IMR-90 (cell line): Measurements from ENCODE around the gene SLC6A2. TPM values are rescaled to one million over a fixed set of nuclear protein-coding genes. Genes with fewer than 3 reads are reported as not detected.

Experiments
- ATAC-seq: fragments of 200-7000 bp; cut with Tn5 transposase; 2 replicates; pipeline ENCODE4 v1.9.1; 2020; ENCODE audit warnings: low read depth, mild to moderate bottlenecking, moderate library complexity
- BruUV-seq: library from RNA; stranded (reverse); fragments of 400-500 nt; replicated peaks from 2 replicates; lab custom pipeline; 2021; lab: Mats Ljungman, UMichigan
- CTCF ChIA-PET: fragments of 300-600 bp; formaldehyde crosslinking; extraction: SDS; loops from one replicate; lab custom pipeline; 2021; ENCODE audit warnings: antibody characterized with exemption; lab: Yijun Ruan, JAX
- POLR2A ChIA-PET: fragments of 300-600 bp; sonication (Branson Sonifier 250); formaldehyde crosslinking; loops from one replicate; lab custom pipeline; 2022; ENCODE audit warnings: antibody characterized with exemption; ENCODE audit not compliant: unreplicated experiment; lab: Charles Lee
- DNase-seq: peaks from one replicate; pipeline ENCODE4 v3.0.0; 2013
- H2AFZ ChIP-seq: replicated peaks from 2 replicates; pipeline ENCODE3; 2013; ENCODE audit warnings: low read length, mild to moderate bottlenecking; ENCODE audit not compliant: poor library complexity
- H2AK5ac ChIP-seq: 2 replicates; pipeline ENCODE4 v1.6.1; 2013; ENCODE audit warnings: low read depth, low read length, inconsistent platforms
- H2AK9ac ChIP-seq: replicated peaks from 2 replicates; pipeline ENCODE3; 2013; ENCODE audit warnings: mild to moderate bottlenecking, low read depth, low read length, moderate library complexity; ENCODE audit not compliant: poor library complexity
- H2BK120ac ChIP-seq: 2 replicates; pipeline ENCODE4 v1.6.1; 2013; ENCODE audit warnings: low read depth, low read length, inconsistent platforms
- H2BK15ac ChIP-seq: 3 replicates; pipeline ENCODE4 v1.6.1; 2013; ENCODE audit warnings: low read depth, low read length, inconsistent platforms
- H2BK20ac ChIP-seq: 2 replicates; pipeline ENCODE4 v1.6.1; 2013; ENCODE audit warnings: low read depth, mild to moderate bottlenecking, inconsistent platforms, low read length, moderate library complexity
- H2BK5ac ChIP-seq: 2 replicates; pipeline ENCODE4 v1.6.1; 2013; ENCODE audit warnings: mild to moderate bottlenecking, low read depth, low read length, inconsistent platforms; ENCODE audit not compliant: poor library complexity, severe bottlenecking
- H3K14ac ChIP-seq: replicated peaks from 2 replicates; pipeline ENCODE4 v1.6.1; 2013; ENCODE audit warnings: low read depth, low read length, inconsistent platforms
- H3K18ac ChIP-seq: 2 replicates; pipeline ENCODE4 v1.6.1; 2013; ENCODE audit warnings: low read depth, low read length, control low read depth
- H3K23ac ChIP-seq: 2 replicates; pipeline ENCODE4 v1.6.1; 2013; ENCODE audit warnings: low read depth, low read length, inconsistent platforms
- H3K27ac ChIP-seq: 2 replicates; pipeline ENCODE4 v1.5.1; 2013; ENCODE audit warnings: mild to moderate bottlenecking, control low read depth, low read length; ENCODE audit not compliant: insufficient read depth
- H3K27me3 ChIP-seq: 2 replicates; pipeline ENCODE4 v1.6.1; 2013; ENCODE audit warnings: low read length; ENCODE audit not compliant: control insufficient read depth, insufficient read depth
- H3K36me3 ChIP-seq: 2 replicates; pipeline ENCODE4 v1.6.1; 2013; ENCODE audit warnings: low read length, mixed read lengths; ENCODE audit not compliant: control insufficient read depth, insufficient read depth
- H3K4ac ChIP-seq: 2 replicates; pipeline ENCODE4 v1.6.1; 2013; ENCODE audit warnings: low read depth, low read length, inconsistent platforms
- H3K4me1 ChIP-seq: 2 replicates; pipeline ENCODE4 v1.6.1; 2013; ENCODE audit warnings: low read length, mixed read lengths; ENCODE audit not compliant: control insufficient read depth, insufficient read depth
- H3K4me2 ChIP-seq: 2 replicates; pipeline ENCODE4 v1.6.1; 2013; ENCODE audit warnings: low read depth, mild to moderate bottlenecking, control low read depth, low read length, moderate library complexity
- H3K4me3 ChIP-seq: 2 replicates; pipeline ENCODE4 v1.5.1; 2013; ENCODE audit warnings: low read depth, mild to moderate bottlenecking, control low read depth, low read length, moderate library complexity; ENCODE audit not compliant: insufficient read depth
- H3K56ac ChIP-seq: 2 replicates; pipeline ENCODE4 v1.6.1; 2013; ENCODE audit warnings: low read length, inconsistent platforms; ENCODE audit not compliant: insufficient read depth; ENCODE audit errors: extremely low read depth
- H3K79me1 ChIP-seq, 2 experiments: 2 replicates each; pipeline ENCODE4 v1.6.1; 2013; ENCODE audit warnings: low read length in 2 of 2, inconsistent platforms in 1 of 2, low read depth in 1 of 2
- H3K9ac ChIP-seq: 2 replicates; pipeline ENCODE4 v1.6.1; 2013; ENCODE audit warnings: low read depth, low read length, control low read depth
- H3K9me1 ChIP-seq: 2 replicates; pipeline ENCODE4 v1.6.1; 2013; ENCODE audit warnings: low read length, inconsistent platforms; ENCODE audit not compliant: insufficient read depth
- H3K9me3 ChIP-seq: 2 replicates; pipeline ENCODE4 v1.6.1; 2013; ENCODE audit warnings: low read length; ENCODE audit not compliant: control insufficient read depth, insufficient read depth
- H4K20me1 ChIP-seq: 2 replicates; pipeline ENCODE4 v1.6.1; 2013; ENCODE audit warnings: low read length, inconsistent platforms; ENCODE audit not compliant: insufficient read depth
- H4K5ac ChIP-seq: 2 replicates; pipeline ENCODE4 v1.6.1; 2013; ENCODE audit warnings: mild to moderate bottlenecking, low read depth, low read length, control low read depth
- H4K8ac ChIP-seq, 2 experiments: 2 replicates each; pipeline ENCODE4 v1.6.1; 2013; ENCODE audit warnings: low read depth in 2 of 2, low read length in 2 of 2, control low read depth in 1 of 2, inconsistent platforms in 1 of 2
- H4K91ac ChIP-seq: 2 replicates; pipeline ENCODE4 v1.6.1; 2013; ENCODE audit warnings: low read depth, low read length, inconsistent platforms; ENCODE audit not compliant: insufficient read depth
- CEBPB ChIP-seq: IDR thresholded peaks from 2 replicates; pipeline ENCODE4 v1.6.1; 2012; ENCODE audit warnings: low read depth, low read length, improper control_type of control experiment
- RFX5 ChIP-seq: IDR thresholded peaks from 2 replicates; pipeline ENCODE4 v1.8.0; 2012; ENCODE audit warnings: low read depth, mild to moderate bottlenecking, low read length, moderate library complexity
- dilution Hi-C: fragments of 300-500 bp; cut with HindIII; formaldehyde crosslinking; loops from one replicate; pipeline ENCODE4 v1.14.3; 2018; ENCODE audit warnings: low sequenced_read_pairs; ENCODE audit not compliant: unreplicated experiment
- in situ Hi-C: fragments of 300-500 bp; cut with MboI; formaldehyde crosslinking; loops from 3 replicates; pipeline ENCODE4 v1.14.3; 2019; ENCODE audit warnings: low sequenced_read_pairs, inconsistent platforms, mixed read lengths
- intact Hi-C: fragments of 100-400 bp; cut with micrococcal nuclease; formaldehyde crosslinking; loops from 2 replicates; pipeline ENCODE4 v1.10.0; 2022
- polyA plus RNA-seq, 3 experiments: library from polyadenylated mRNA; depleted of rRNA; stranded (reverse); fragments of >200 nt; gene quantifications; 2 replicates each; pipeline ENCODE4 v1.2.3, GENCODE V29; 2012; ENCODE audit warnings: low replicate concordance in 1 of 3
- total RNA-seq: library from RNA; depleted of rRNA; stranded (reverse); fragments of >200 nt; gene quantifications from 2 replicates; pipeline ENCODE4 v1.2.3, GENCODE V29; 2012

The SLC6A2 gene
- total and polyA plus RNA-seq, 2 of the 4 experiments (the other 2 are of a cell fraction) = not detected

GRCh38 chr16:55647798-55648197 lies 8.0 kb upstream of the SLC6A2 start:
- no peak overlapping the region for H4K91ac ChIP-seq
- no peak overlapping the region for H2AK9ac ChIP-seq
- ChIA-PET CTCF (interaction anchor here (1.8 kb wide), 1 partner anchor 11 kb away, joined by 11 read pairs; no protein-coding TSS in a partner anchor), POLR2A (no interaction called here)
- H4K20me1 ChIP-seq = no peaks in the 10 kb centered on the region
- H3K4ac ChIP-seq = no peak overlapping the region
- H3K9ac ChIP-seq = no peak overlapping the region
- no peaks in the 10 kb centered on the region for H3K9me3 ChIP-seq
- in situ Hi-C loops (loop anchor here (10.0 kb wide), 1 partner anchor 183 kb away; no protein-coding TSS in a partner anchor), intact Hi-C loops (no loop called here), dilution Hi-C loops (no loop called here)
- no peak overlapping the region for H2AFZ ChIP-seq
- H3K27ac ChIP-seq = no peak overlapping the region
- no peak overlapping the region for H2BK20ac ChIP-seq
- H3K79me1 ChIP-seq = no peaks in the 10 kb centered on the region
- TF ChIP-seq CEBPB (no peak), RFX5 (no peak)
- no peaks in the 10 kb centered on the region for H3K9me1 ChIP-seq
- DNase-seq (no peak), ATAC-seq (no peak)
- no peak overlapping the region for H4K5ac ChIP-seq
- no peak overlapping the region for H3K4me3 ChIP-seq
- no peak overlapping the region for H3K14ac ChIP-seq
- no peak overlapping the region for H3K4me2 ChIP-seq
- H2BK15ac ChIP-seq = no peak overlapping the region
- peaks cover 67% of the 10 kb centered on the region for H3K27me3 ChIP-seq
- H3K36me3 ChIP-seq = no peaks in the 10 kb centered on the region
- no peak overlapping the region for H4K8ac ChIP-seq
- no peak overlapping the region for H2BK120ac ChIP-seq
- H2AK5ac ChIP-seq = no peak overlapping the region
- no peaks in the 10 kb centered on the region for H3K4me1 ChIP-seq
- H3K18ac ChIP-seq = no peak overlapping the region
- no TSS peak for BruUV-seq
- no peak overlapping the region for H3K23ac ChIP-seq
- H3K56ac ChIP-seq = no peak overlapping the region
- no peak overlapping the region for H2BK5ac ChIP-seq
